Left ventricle myocardium inferior (tissue), 1 donor: ENCODE measurements around the gene NET1. TPM values are rescaled to one million over a fixed set of nuclear protein-coding genes. Genes with fewer than 3 reads are reported as not detected.

Experiments used
- DNase-seq: peaks from one replicate; pipeline ENCODE4 v3.0.0-alpha.2; 2020
- H3K27ac ChIP-seq: fragments of 200-600 bp; replicated peaks from 2 replicates; pipeline ENCODE4 v1.8.0; 2021
- H3K27me3 ChIP-seq: fragments of 200-600 bp; 2 replicates; pipeline ENCODE4 v1.8.0; 2021; ENCODE audit warnings: low read depth
- H3K36me3 ChIP-seq: fragments of 200-600 bp; 2 replicates; pipeline ENCODE4 v1.8.0; 2021
- H3K4me1 ChIP-seq: fragments of 200-600 bp; 2 replicates; pipeline ENCODE4 v1.8.0; 2021
- H3K4me3 ChIP-seq: fragments of 200-600 bp; 2 replicates; pipeline ENCODE4 v1.8.0; 2021; ENCODE audit warnings: mild to moderate bottlenecking, moderate library complexity
- H3K9me3 ChIP-seq: fragments of 200-600 bp; replicated peaks from 2 replicates; pipeline ENCODE4 v1.8.0; 2021
- CTCF ChIP-seq: fragments of 200-600 bp; IDR thresholded peaks from 2 replicates; pipeline ENCODE4 v1.8.0; 2021; ENCODE audit warnings: antibody characterized with exemption, mild to moderate bottlenecking, borderline replicate concordance
- intact Hi-C: fragments of 100-400 bp; cut with micrococcal nuclease; formaldehyde crosslinking; loops from one replicate; pipeline ENCODE4 v1.11.0; 2022
- total RNA-seq: library from RNA; stranded (reverse); fragmentation: NEBNext Ultra II Directional; extraction: Animal tissue kit (Norgen Biotek cat#: 25700); gene quantifications from one replicate; pipeline ENCODE4 v1.2.1, GENCODE V29; 2021
- donor health status: DM: no; HTN: yes; CAD: no; lungs with severe emphysema.

Gene NET1
- total RNA-seq, 1 donor from 2014 or later, result 11.3 TPM

GRCh38 chr10:5492322-5492855, 80.0 kb downstream of the NET1 start:
- intact Hi-C loops, result no loop called here
- DNase-seq, result no peak
- H3K27ac ChIP-seq, result no peak overlapping the region
- H3K9me3 ChIP-seq, result peaks cover 12% of the 10 kb centered on the region
- no peak for TF ChIP-seq CTCF
- no peaks in the 10 kb centered on the region for H3K36me3 ChIP-seq
- peaks cover under 1% of the 10 kb centered on the region for H3K27me3 ChIP-seq
- no peak overlapping the region for H3K4me3 ChIP-seq
- H3K4me1 ChIP-seq, result no peaks in the 10 kb centered on the region

- H3K27me3 ChIP-seq, result no peaks in the 10 kb centered on the region
- H3K36me3 ChIP-seq, result no peaks in the 10 kb centered on the region
- peaks cover 12% of the 10 kb centered on the region for H3K9me3 ChIP-seq
- no peak overlapping the region for H3K4me3 ChIP-seq
- no peak for DNase-seq
- intact Hi-C loops, result no loop called here
- no peak overlapping the region for H3K27ac ChIP-seq
- no peaks in the 10 kb centered on the region for H3K4me1 ChIP-seq
- no peak for TF ChIP-seq CTCF
These were observed 80.7 kb downstream of the NET1 start for GRCh38 chr10:5492929-5493576.

- Histone ChIP-seq H3K27ac (no peak overlapping the region), H3K27me3 (no peaks in the 10 kb centered on the region), H3K9me3 (peaks cover 12% of the 10 kb centered on the region), H3K4me3 (no peak overlapping the region), H3K36me3 (no peaks in the 10 kb centered on the region), H3K4me1 (no peaks in the 10 kb centered on the region)
- intact Hi-C loops, result no loop called here
- TF ChIP-seq CTCF, result no peak
- no peak for DNase-seq
These were observed 81.3 kb downstream of the NET1 start for GRCh38 chr10:5493691-5494090.

DNA sequence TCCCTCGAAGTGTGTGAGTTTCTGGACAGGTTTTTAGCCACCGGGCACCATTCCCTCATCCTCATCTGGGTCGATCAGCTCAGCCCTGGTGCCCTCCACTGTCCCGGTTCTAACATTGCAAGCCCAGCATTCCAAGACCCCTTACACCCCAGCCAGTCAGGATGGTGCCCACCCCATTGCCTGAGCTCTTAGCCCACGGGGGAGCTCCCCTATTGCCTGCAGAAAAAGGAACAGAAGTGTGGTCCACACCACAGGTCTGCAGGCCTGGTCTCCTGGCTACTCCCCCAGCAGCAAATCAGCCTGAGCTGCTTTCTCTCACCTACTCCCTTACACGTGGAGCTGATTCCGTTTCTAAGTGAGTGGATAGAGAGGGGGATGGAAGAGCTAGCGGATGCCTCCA, 82.3 kb downstream of the NET1 start:
- H3K36me3 ChIP-seq, result no peaks in the 10 kb centered on the region
- intact Hi-C loops, result no loop called here
- TF ChIP-seq CTCF, result no peak
- no peak overlapping the region for H3K27ac ChIP-seq
- H3K4me1 ChIP-seq, result no peaks in the 10 kb centered on the region
- H3K4me3 ChIP-seq, result no peak overlapping the region
- no peak for DNase-seq
- peaks cover 12% of the 10 kb centered on the region for H3K9me3 ChIP-seq
- no peaks in the 10 kb centered on the region for H3K27me3 ChIP-seq

DNA sequence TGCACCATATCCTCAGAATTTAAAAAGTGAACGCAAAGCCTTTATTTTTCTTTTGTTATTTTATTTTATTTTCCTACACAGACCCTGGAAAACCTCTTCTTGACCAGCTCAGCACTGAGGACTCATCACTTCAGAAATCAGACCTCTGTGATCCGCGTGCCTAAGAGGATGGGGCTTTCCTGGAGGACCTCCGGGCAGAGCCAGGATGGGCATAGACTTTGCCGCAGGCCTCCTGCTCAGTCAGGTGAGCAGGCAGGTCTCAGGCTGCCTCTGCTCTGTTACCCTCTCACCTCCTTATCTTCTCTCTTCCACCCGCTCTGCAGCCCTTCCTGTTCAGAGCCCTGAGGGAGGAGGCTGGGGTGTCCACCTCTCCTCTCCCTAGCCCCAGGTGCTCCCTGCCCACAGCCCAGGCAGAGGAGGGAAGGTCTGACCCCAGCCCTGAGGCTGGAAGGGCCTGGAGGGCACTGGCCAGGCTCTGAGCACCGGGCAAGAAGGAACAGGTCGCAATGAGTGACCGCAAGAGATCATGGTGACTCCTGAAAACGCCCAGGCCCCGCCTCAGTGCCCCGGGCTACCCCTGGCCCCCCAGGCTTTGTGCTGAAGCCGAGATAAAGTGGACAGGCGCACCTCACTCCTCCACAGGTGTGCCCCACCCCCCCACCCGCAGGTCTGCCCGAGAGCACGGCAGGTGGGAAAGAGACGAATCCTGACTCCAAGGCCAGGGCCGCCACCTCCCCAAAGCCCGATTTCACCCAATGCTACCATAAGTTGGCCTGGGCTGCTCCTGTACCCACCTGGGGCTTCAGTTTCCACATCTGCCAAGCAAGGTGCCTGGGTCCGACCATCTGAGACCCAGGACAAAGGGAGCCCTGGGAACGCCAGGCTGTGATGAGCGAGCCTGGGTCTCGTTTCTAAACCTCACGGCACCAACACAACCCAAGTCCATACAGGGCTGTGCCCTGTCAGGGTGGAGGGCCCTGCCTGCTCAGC, 84.2 kb downstream of the NET1 start:
- no peak for TF ChIP-seq CTCF
- Histone ChIP-seq H3K4me3 (no peak overlapping the region), H3K36me3 (no peaks in the 10 kb centered on the region), H3K27ac (no peak overlapping the region), H3K27me3 (peaks cover 7% of the 10 kb centered on the region), H3K4me1 (no peaks in the 10 kb centered on the region), H3K9me3 (peaks cover 11% of the 10 kb centered on the region)
- intact Hi-C loops, result no loop called here
- no peak for DNase-seq
